GM18909 (cell line): ENCODE measurements around the gene VIPR2.
"Not testable (repeated sequence)": the region's sequence is repeated elsewhere in the genome, so short reads cannot be mapped to it uniquely, and the experiment has no call there.

Experiments used
- ATAC-seq: cut with Tn5 transposase; IDR thresholded peaks from one replicate; pipeline ENCODE4 v1.9.1; 2021; ENCODE audit warnings: mild to moderate bottlenecking; ENCODE audit not compliant: unreplicated experiment, poor library complexity

Gene VIPR2

GRCh38 chr7:159000070-159000469, 144.6 kb downstream of the VIPR2 start:
- no peak for ATAC-seq

- ATAC-seq = no peak
Observed at GRCh38 chr7:158999496-158999895, 145.2 kb downstream of the VIPR2 start.

GRCh38 chr7:158998261-158998660, 146.4 kb downstream of the VIPR2 start:
- not testable (repeated sequence) for ATAC-seq

GRCh38 chr7:158997471-158997870, 147.2 kb downstream of the VIPR2 start:
- ATAC-seq = no peak

- no peak for ATAC-seq
Observed at GRCh38 chr7:158997110-158997453, 147.6 kb downstream of the VIPR2 start.

- ATAC-seq = no peak
Observed at GRCh38 chr7:158996214-158997109, 148.2 kb downstream of the VIPR2 start.

GRCh38 chr7:158995514-158995913, 149.2 kb downstream of the VIPR2 start:
- ATAC-seq = no peak

- no peak for ATAC-seq
Observed at GRCh38 chr7:158994687-158995086, 150.0 kb downstream of the VIPR2 start.

- no peak for ATAC-seq
Observed at GRCh38 chr7:158993591-158993990, 151.1 kb downstream of the VIPR2 start.

GRCh38 chr7:158992759-158993158, 151.9 kb downstream of the VIPR2 start:
- ATAC-seq = no peak

- no peak for ATAC-seq
Observed at GRCh38 chr7:158991824-158992621, 152.6 kb downstream of the VIPR2 start.

GRCh38 chr7:158988996-158989395, 155.7 kb downstream of the VIPR2 start:
- ATAC-seq = no peak

- no peak for ATAC-seq
Observed at GRCh38 chr7:158988302-158988862, 156.3 kb downstream of the VIPR2 start.

GRCh38 chr7:158987691-158988090, 157.0 kb downstream of the VIPR2 start:
- no peak for ATAC-seq

GRCh38 chr7:158985583-158985982, 159.1 kb downstream of the VIPR2 start:
- no peak for ATAC-seq

- ATAC-seq = not testable (repeated sequence)
Observed at GRCh38 chr7:158984007-158984406, 160.7 kb downstream of the VIPR2 start.

GRCh38 chr7:158982080-158982479, 162.6 kb downstream of the VIPR2 start:
- ATAC-seq = not testable (repeated sequence)

GRCh38 chr7:158979635-158980351, 164.9 kb downstream of the VIPR2 start:
- ATAC-seq = no peak

GRCh38 chr7:158979023-158979529, 165.6 kb downstream of the VIPR2 start:
- ATAC-seq = no peak
